ENCODE results near the gene MARK2. TPM values are rescaled to one million over a fixed set of nuclear protein-coding genes. Genes with fewer than 3 reads are reported as not detected.
A peak's percentile ranks its signal among the peaks of the same experiment; 100 is the strongest.

MARK2 gene
- total RNA-seq, 1 donor from 2014 or later, result 59.1 TPM

DNA sequence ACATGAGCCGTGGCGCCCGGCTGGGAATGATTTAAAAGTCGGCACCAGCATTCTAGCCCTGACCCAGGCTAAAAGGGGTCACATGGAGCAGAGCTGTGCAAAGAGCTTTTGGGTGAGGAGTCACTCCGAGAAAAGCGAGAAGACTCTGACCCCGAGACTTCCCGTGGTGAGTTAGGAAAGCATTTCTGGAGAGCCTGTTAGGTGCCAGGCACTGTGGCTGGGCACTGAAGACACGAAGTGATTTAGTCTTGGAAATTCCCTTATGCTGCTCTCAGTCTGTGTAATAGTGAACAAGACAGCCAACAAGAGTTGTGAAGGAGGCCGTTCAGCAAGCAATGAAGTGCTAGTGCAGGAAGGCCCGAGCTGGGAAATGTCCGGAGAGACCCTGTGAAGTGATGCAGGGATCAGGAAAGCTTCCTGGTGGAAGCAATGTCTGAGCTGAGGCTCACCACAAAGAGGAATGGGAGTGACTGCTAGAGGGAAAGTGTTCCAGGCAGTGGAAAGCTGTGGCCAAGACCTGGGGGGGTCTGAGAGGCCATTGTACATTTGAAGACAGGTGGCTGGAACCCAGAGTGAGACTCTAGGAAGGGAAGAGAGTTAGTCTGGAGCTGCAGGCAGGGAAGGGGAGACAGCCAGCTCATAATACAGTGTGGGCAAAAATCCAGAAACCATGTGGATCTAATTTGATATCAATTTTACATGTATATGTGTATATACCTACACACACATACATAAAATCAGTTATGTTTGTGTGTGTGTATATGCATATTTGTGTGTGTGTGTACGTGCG, 31.6 kb downstream of the MARK2 start:
- no peaks in the 10 kb centered on the region for H3K27me3 Mint-ChIP-seq
- H3K4me1 Mint-ChIP-seq (ENCODE audit: low read depth), result peaks cover 41% of the 10 kb centered on the region
- no peak for DNase-seq (ENCODE audit: low spot score, unreplicated experiment)
- TF ChIP-seq, protein P1, sequence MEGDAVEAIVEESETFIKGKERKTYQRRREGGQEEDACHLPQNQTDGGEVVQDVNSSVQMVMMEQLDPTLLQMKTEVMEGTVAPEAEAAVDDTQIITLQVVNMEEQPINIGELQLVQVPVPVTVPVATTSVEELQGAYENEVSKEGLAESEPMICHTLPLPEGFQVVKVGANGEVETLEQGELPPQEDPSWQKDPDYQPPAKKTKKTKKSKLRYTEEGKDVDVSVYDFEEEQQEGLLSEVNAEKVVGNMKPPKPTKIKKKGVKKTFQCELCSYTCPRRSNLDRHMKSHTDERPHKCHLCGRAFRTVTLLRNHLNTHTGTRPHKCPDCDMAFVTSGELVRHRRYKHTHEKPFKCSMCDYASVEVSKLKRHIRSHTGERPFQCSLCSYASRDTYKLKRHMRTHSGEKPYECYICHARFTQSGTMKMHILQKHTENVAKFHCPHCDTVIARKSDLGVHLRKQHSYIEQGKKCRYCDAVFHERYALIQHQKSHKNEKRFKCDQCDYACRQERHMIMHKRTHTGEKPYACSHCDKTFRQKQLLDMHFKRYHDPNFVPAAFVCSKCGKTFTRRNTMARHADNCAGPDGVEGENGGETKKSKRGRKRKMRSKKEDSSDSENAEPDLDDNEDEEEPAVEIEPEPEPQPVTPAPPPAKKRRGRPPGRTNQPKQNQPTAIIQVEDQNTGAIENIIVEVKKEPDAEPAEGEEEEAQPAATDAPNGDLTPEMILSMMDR (IDR thresholded peaks at IDR 0.05; ENCODE audit: unreplicated experiment), result no peak
- no peaks in the 10 kb centered on the region for H3K36me3 Mint-ChIP-seq (ENCODE audit: insufficient read depth)
- peak overlapping the region; percentile 6 for H3K27ac Mint-ChIP-seq
- H3K4me3 Mint-ChIP-seq (ENCODE audit: low read depth), result no peak overlapping the region
- H3K9me3 Mint-ChIP-seq (ENCODE audit: low read depth), result no peaks in the 10 kb centered on the region

DNA sequence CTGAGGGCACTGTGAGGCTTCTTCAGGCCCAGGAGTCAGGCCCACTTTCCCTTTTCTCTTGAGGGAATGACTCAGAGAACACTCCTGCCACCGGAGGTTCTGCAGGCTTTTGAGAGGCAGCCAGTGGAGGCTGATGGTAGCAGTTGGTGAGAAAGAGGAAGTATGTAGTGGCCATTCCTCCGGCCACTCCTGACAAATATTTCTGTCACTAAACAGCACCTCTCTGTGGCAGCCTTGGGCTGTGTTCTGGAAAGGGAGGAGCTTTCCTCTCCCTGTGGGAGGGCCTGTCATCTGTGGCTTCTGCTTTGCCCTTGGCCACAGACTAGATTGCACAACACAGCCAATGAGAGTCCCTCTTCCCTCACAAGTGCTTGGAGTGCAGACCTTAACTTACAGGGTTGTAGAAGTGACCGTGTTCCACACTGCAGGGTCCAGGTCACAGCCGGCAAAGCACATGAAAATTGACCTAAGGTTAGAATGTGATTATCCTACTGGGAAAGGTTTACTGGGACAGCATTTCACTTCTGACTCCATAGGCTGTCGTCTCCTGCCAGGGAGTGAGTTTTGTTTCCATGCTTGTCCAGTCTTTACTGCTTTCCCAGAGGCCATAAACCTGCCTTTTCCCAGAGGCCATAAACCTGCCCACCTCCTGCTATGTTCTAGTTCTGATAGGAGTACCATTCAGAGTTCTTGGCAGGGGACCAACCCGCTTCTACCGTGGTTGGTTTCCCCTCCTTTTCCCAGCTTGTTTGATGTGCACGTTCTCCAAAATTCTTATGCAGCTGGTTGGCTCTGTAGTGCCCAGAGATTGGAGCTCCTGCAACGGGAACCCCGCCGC, 33.3 kb downstream of the MARK2 start:
- peak; percentile 13 for DNase-seq (ENCODE audit: low spot score, unreplicated experiment)
- Mint-ChIP-seq H3K4me3 (ENCODE audit: low read depth) (no peak overlapping the region), H3K36me3 (ENCODE audit: insufficient read depth) (no peaks in the 10 kb centered on the region), H3K27me3 (no peaks in the 10 kb centered on the region), H3K4me1 (ENCODE audit: low read depth) (peaks cover 27% of the 10 kb centered on the region), H3K9me3 (ENCODE audit: low read depth) (no peaks in the 10 kb centered on the region), H3K27ac (peak overlapping the region; percentile 79)
- TF ChIP-seq, protein P1 (IDR thresholded peaks at IDR 0.05; ENCODE audit: unreplicated experiment), result peak; percentile 37

DNA sequence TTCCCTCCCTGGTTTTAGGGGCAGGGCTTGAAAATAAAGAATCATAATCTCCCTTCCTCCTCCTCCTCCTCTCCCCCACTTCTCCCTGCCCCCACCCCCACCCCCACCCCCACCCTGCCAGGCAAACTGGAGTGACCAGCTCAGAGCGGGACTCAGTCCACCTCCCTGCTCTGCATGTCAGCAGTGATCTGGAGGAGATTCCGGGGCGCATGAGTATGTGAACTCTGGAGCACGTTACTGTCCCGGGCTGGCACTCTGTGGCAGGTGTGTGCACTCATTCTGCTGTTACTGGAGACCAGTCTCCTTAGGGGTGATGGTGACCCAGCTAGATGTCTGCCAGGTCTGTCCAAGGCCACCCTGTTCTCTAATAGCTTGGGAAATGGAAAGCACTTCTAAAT, 33.9 kb downstream of the MARK2 start:
- DNase-seq (ENCODE audit: low spot score, unreplicated experiment), result no peak
- Mint-ChIP-seq H3K27ac (peak overlapping the region; percentile 79), H3K36me3 (ENCODE audit: insufficient read depth) (no peaks in the 10 kb centered on the region), H3K4me3 (ENCODE audit: low read depth) (no peak overlapping the region), H3K9me3 (ENCODE audit: low read depth) (no peaks in the 10 kb centered on the region), H3K4me1 (ENCODE audit: low read depth) (peaks cover 28% of the 10 kb centered on the region), H3K27me3 (no peaks in the 10 kb centered on the region)
- TF ChIP-seq, protein P1 (IDR thresholded peaks at IDR 0.05; ENCODE audit: unreplicated experiment), result no peak

DNA sequence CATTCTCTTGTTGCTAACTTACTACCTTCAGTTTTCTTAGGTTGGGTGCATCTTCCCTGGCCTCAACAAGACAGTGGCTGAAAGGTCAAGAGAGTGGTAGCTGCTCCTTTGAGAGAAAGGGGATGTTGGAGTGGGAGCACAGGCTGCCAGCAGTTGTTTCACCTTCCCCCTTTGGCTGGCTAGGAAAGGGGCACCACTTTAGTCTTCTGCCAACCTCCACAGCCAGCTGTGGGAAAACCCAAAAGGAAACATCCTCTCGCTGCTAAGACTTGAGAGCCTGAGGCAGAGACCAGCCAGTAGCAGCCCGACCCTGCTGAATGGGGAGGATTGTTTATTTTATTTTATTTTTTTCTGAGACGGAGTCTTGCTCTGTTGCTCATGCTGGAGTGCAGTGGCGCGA, 34.4 kb downstream of the MARK2 start:
- TF ChIP-seq, protein P1 (IDR thresholded peaks at IDR 0.05; ENCODE audit: unreplicated experiment), result no peak
- no peaks in the 10 kb centered on the region for H3K9me3 Mint-ChIP-seq (ENCODE audit: low read depth)
- no peak for DNase-seq (ENCODE audit: low spot score, unreplicated experiment)
- no peaks in the 10 kb centered on the region for H3K27me3 Mint-ChIP-seq
- H3K4me3 Mint-ChIP-seq (ENCODE audit: low read depth), result no peak overlapping the region
- H3K27ac Mint-ChIP-seq, result no peak overlapping the region
- H3K36me3 Mint-ChIP-seq (ENCODE audit: insufficient read depth), result no peaks in the 10 kb centered on the region
- peaks cover 31% of the 10 kb centered on the region for H3K4me1 Mint-ChIP-seq (ENCODE audit: low read depth)

DNA sequence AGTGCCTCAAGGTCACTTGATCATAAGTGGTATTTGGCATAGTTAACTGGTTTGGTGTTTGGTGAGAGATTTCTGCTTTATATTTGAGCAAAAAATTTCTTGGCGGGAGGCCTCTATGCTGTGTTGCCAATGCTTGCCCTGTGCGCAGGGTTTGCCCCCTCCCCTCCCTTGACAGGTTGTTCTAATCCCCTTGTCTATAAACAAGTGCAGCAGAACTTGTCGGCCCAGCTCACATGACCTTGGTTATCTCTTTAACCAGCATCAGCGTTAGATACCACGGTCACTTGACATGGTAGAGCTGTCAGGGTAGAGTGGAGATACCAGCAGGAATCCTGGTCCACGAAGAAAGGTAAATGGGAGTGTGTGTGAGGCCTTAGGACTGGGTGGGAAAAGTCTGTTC, 35.6 kb downstream of the MARK2 start:
- Mint-ChIP-seq H3K27me3 (no peaks in the 10 kb centered on the region), H3K27ac (peak overlapping the region; percentile 26), H3K36me3 (ENCODE audit: insufficient read depth) (no peaks in the 10 kb centered on the region), H3K9me3 (ENCODE audit: low read depth) (no peaks in the 10 kb centered on the region), H3K4me1 (ENCODE audit: low read depth) (peaks cover 29% of the 10 kb centered on the region), H3K4me3 (ENCODE audit: low read depth) (no peak overlapping the region)
- TF ChIP-seq, protein P1 (IDR thresholded peaks at IDR 0.05; ENCODE audit: unreplicated experiment), result no peak
- DNase-seq (ENCODE audit: low spot score, unreplicated experiment), result no peak
